IMR-90 (cell line): ENCODE measurements around the gene BCAT1. TPM values are rescaled to one million over a fixed set of nuclear protein-coding genes. Genes with fewer than 3 reads are reported as not detected.
A peak's percentile ranks its signal among the peaks of the same experiment; 100 is the strongest.

Source experiments
- ATAC-seq: fragments of 200-7000 bp; cut with Tn5 transposase; 2 replicates; pipeline ENCODE4 v1.9.1; 2020; ENCODE audit warnings: low read depth, mild to moderate bottlenecking, moderate library complexity
- BruUV-seq: library from RNA; stranded (reverse); fragments of 400-500 nt; replicated peaks from 2 replicates; lab custom pipeline; 2021; lab: Mats Ljungman, UMichigan
- CTCF ChIA-PET: fragments of 300-600 bp; formaldehyde crosslinking; extraction: SDS; loops from one replicate; lab custom pipeline; 2021; ENCODE audit warnings: antibody characterized with exemption; lab: Yijun Ruan, JAX
- POLR2A ChIA-PET: fragments of 300-600 bp; sonication (Branson Sonifier 250); formaldehyde crosslinking; loops from one replicate; lab custom pipeline; 2022; ENCODE audit warnings: antibody characterized with exemption; ENCODE audit not compliant: unreplicated experiment; lab: Charles Lee
- DNase-seq: peaks from one replicate; pipeline ENCODE4 v3.0.0; 2013
- H2AFZ ChIP-seq: replicated peaks from 2 replicates; pipeline ENCODE3; 2013; ENCODE audit warnings: low read length, mild to moderate bottlenecking; ENCODE audit not compliant: poor library complexity
- H2AK5ac ChIP-seq: 2 replicates; pipeline ENCODE4 v1.6.1; 2013; ENCODE audit warnings: low read depth, low read length, inconsistent platforms
- H2AK9ac ChIP-seq: replicated peaks from 2 replicates; pipeline ENCODE3; 2013; ENCODE audit warnings: mild to moderate bottlenecking, low read depth, low read length, moderate library complexity; ENCODE audit not compliant: poor library complexity
- H2BK120ac ChIP-seq: 2 replicates; pipeline ENCODE4 v1.6.1; 2013; ENCODE audit warnings: low read depth, low read length, inconsistent platforms
- H2BK15ac ChIP-seq: 3 replicates; pipeline ENCODE4 v1.6.1; 2013; ENCODE audit warnings: low read depth, low read length, inconsistent platforms
- H2BK20ac ChIP-seq: 2 replicates; pipeline ENCODE4 v1.6.1; 2013; ENCODE audit warnings: low read depth, mild to moderate bottlenecking, inconsistent platforms, low read length, moderate library complexity
- H2BK5ac ChIP-seq: 2 replicates; pipeline ENCODE4 v1.6.1; 2013; ENCODE audit warnings: mild to moderate bottlenecking, low read depth, low read length, inconsistent platforms; ENCODE audit not compliant: poor library complexity, severe bottlenecking
- H3K14ac ChIP-seq: replicated peaks from 2 replicates; pipeline ENCODE4 v1.6.1; 2013; ENCODE audit warnings: low read depth, low read length, inconsistent platforms
- H3K18ac ChIP-seq: 2 replicates; pipeline ENCODE4 v1.6.1; 2013; ENCODE audit warnings: low read depth, low read length, control low read depth
- H3K23ac ChIP-seq: 2 replicates; pipeline ENCODE4 v1.6.1; 2013; ENCODE audit warnings: low read depth, low read length, inconsistent platforms
- H3K27ac ChIP-seq: 2 replicates; pipeline ENCODE4 v1.5.1; 2013; ENCODE audit warnings: mild to moderate bottlenecking, control low read depth, low read length; ENCODE audit not compliant: insufficient read depth
- H3K27me3 ChIP-seq: 2 replicates; pipeline ENCODE4 v1.6.1; 2013; ENCODE audit warnings: low read length; ENCODE audit not compliant: control insufficient read depth, insufficient read depth
- H3K36me3 ChIP-seq: 2 replicates; pipeline ENCODE4 v1.6.1; 2013; ENCODE audit warnings: low read length, mixed read lengths; ENCODE audit not compliant: control insufficient read depth, insufficient read depth
- H3K4ac ChIP-seq: 2 replicates; pipeline ENCODE4 v1.6.1; 2013; ENCODE audit warnings: low read depth, low read length, inconsistent platforms
- H3K4me1 ChIP-seq: 2 replicates; pipeline ENCODE4 v1.6.1; 2013; ENCODE audit warnings: low read length, mixed read lengths; ENCODE audit not compliant: control insufficient read depth, insufficient read depth
- H3K4me2 ChIP-seq: 2 replicates; pipeline ENCODE4 v1.6.1; 2013; ENCODE audit warnings: low read depth, mild to moderate bottlenecking, control low read depth, low read length, moderate library complexity
- H3K4me3 ChIP-seq: 2 replicates; pipeline ENCODE4 v1.5.1; 2013; ENCODE audit warnings: low read depth, mild to moderate bottlenecking, control low read depth, low read length, moderate library complexity; ENCODE audit not compliant: insufficient read depth
- H3K56ac ChIP-seq: 2 replicates; pipeline ENCODE4 v1.6.1; 2013; ENCODE audit warnings: low read length, inconsistent platforms; ENCODE audit not compliant: insufficient read depth; ENCODE audit errors: extremely low read depth
- H3K79me1 ChIP-seq, 2 experiments: 2 replicates each; pipeline ENCODE4 v1.6.1; 2013; ENCODE audit warnings: low read length in 2 of 2, inconsistent platforms in 1 of 2, low read depth in 1 of 2
- H3K9ac ChIP-seq: 2 replicates; pipeline ENCODE4 v1.6.1; 2013; ENCODE audit warnings: low read depth, low read length, control low read depth
- H3K9me1 ChIP-seq: 2 replicates; pipeline ENCODE4 v1.6.1; 2013; ENCODE audit warnings: low read length, inconsistent platforms; ENCODE audit not compliant: insufficient read depth
- H3K9me3 ChIP-seq: 2 replicates; pipeline ENCODE4 v1.6.1; 2013; ENCODE audit warnings: low read length; ENCODE audit not compliant: control insufficient read depth, insufficient read depth
- H4K20me1 ChIP-seq: 2 replicates; pipeline ENCODE4 v1.6.1; 2013; ENCODE audit warnings: low read length, inconsistent platforms; ENCODE audit not compliant: insufficient read depth
- H4K5ac ChIP-seq: 2 replicates; pipeline ENCODE4 v1.6.1; 2013; ENCODE audit warnings: mild to moderate bottlenecking, low read depth, low read length, control low read depth
- H4K8ac ChIP-seq, 2 experiments: 2 replicates each; pipeline ENCODE4 v1.6.1; 2013; ENCODE audit warnings: low read depth in 2 of 2, low read length in 2 of 2, control low read depth in 1 of 2, inconsistent platforms in 1 of 2
- H4K91ac ChIP-seq: 2 replicates; pipeline ENCODE4 v1.6.1; 2013; ENCODE audit warnings: low read depth, low read length, inconsistent platforms; ENCODE audit not compliant: insufficient read depth
- BHLHE40 ChIP-seq: fragments of 150-350 bp; IDR thresholded peaks from 2 replicates; pipeline ENCODE4 v1.6.1; 2016; ENCODE audit warnings: mild to moderate bottlenecking, low read depth, low read length
- CEBPB ChIP-seq: IDR thresholded peaks from 2 replicates; pipeline ENCODE4 v1.6.1; 2012; ENCODE audit warnings: low read depth, low read length, improper control_type of control experiment
- CHD1 ChIP-seq: IDR thresholded peaks from 2 replicates; pipeline ENCODE4 v1.6.1; 2012; ENCODE audit warnings: low read depth, low read length, improper control_type of control experiment
- MAZ ChIP-seq: IDR thresholded peaks from 2 replicates; pipeline ENCODE4 v1.6.1; 2012; ENCODE audit warnings: low read depth, mild to moderate bottlenecking, low read length, improper control_type of control experiment, moderate library complexity, borderline replicate concordance
- MXI1 ChIP-seq: IDR thresholded peaks from 2 replicates; pipeline ENCODE4 v1.6.1; 2012; ENCODE audit warnings: low read depth, mild to moderate bottlenecking, low read length, moderate library complexity, borderline replicate concordance
- NFE2L2 ChIP-seq: fragments of 150-350 bp; IDR thresholded peaks from 2 replicates; pipeline ENCODE4 v1.6.1; 2016; ENCODE audit warnings: low read depth, mild to moderate bottlenecking, low read length
- RAD21 ChIP-seq: IDR thresholded peaks from 2 replicates; pipeline ENCODE4 v1.6.1; 2012; ENCODE audit warnings: low read length, improper control_type of control experiment
- RFX5 ChIP-seq: IDR thresholded peaks from 2 replicates; pipeline ENCODE4 v1.8.0; 2012; ENCODE audit warnings: low read depth, mild to moderate bottlenecking, low read length, moderate library complexity
- USF2 ChIP-seq: fragments of 150-350 bp; IDR thresholded peaks from 2 replicates; pipeline ENCODE4 v1.6.1; 2017; ENCODE audit warnings: mild to moderate bottlenecking, antibody characterized with exemption, low read length, low read depth
- WGBS, 2 experiments: methylation state at CpG; one replicate each; pipeline versions ENCODE4 v1.1.5 to v1.1.7; 2013; ENCODE audit warnings: missing lambda C conversion rate in 2 of 2; ENCODE audit not compliant: insufficient read length in 1 of 2; ENCODE audit errors: extremely low coverage in 2 of 2; 5-methylcytosine and 5-hydroxymethylcytosine counted together
- dilution Hi-C: fragments of 300-500 bp; cut with HindIII; formaldehyde crosslinking; loops from one replicate; pipeline ENCODE4 v1.14.3; 2018; ENCODE audit warnings: low sequenced_read_pairs; ENCODE audit not compliant: unreplicated experiment
- in situ Hi-C: fragments of 300-500 bp; cut with MboI; formaldehyde crosslinking; loops from 3 replicates; pipeline ENCODE4 v1.14.3; 2019; ENCODE audit warnings: low sequenced_read_pairs, inconsistent platforms, mixed read lengths
- intact Hi-C: fragments of 100-400 bp; cut with micrococcal nuclease; formaldehyde crosslinking; loops from 2 replicates; pipeline ENCODE4 v1.10.0; 2022
- polyA plus RNA-seq, 3 experiments: library from polyadenylated mRNA; depleted of rRNA; stranded (reverse); fragments of >200 nt; gene quantifications; 2 replicates each; pipeline ENCODE4 v1.2.3, GENCODE V29; 2012; ENCODE audit warnings: low replicate concordance in 1 of 3
- total RNA-seq: library from RNA; depleted of rRNA; stranded (reverse); fragments of >200 nt; gene quantifications from 2 replicates; pipeline ENCODE4 v1.2.3, GENCODE V29; 2012
- TF ChIP-seq, protein P1 (sequence below): fragments of 150-350 bp; IDR thresholded peaks from 2 replicates; pipeline ENCODE4 v1.6.1; 2016; ENCODE audit warnings: low read depth, mild to moderate bottlenecking, low read length, moderate library complexity, borderline replicate concordance
- TF ChIP-seq, protein P2 (sequence below): conservative IDR thresholded peaks from 2 replicates; pipeline ENCODE4 v1.5.1; 2012; ENCODE audit warnings: mild to moderate bottlenecking, low read depth, low read length, improper control_type of control experiment

Gene BCAT1
- total and polyA plus RNA-seq, 2 of the 4 experiments (the other 2 are of a cell fraction), result 30.4 to 683 TPM

DNA sequence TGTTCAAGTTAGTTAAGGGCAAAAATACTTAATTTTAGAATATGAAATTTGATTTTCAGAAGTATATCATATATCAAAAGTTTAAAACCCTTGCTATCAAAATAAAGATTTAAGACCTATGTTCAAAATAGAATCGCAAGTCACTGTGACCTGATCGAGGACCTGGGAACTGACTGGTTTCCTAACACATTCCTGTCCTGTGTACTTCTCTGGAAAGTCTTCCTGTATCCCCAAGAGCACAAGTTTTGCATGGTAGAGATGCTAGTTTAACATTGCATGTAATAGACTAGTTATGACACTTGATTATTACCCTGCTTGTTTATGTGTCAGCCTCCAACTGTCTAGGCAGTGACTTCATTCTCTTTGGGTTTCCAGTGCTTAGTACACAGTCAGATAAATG, 30.3 kb downstream of the BCAT1 start:
- H4K5ac ChIP-seq, result no peak overlapping the region
- H2BK5ac ChIP-seq, result no peak overlapping the region
- no peak overlapping the region for H2BK15ac ChIP-seq
- H3K27ac ChIP-seq, result no peak overlapping the region
- H3K27me3 ChIP-seq, result no peaks in the 10 kb centered on the region
- H3K4me2 ChIP-seq, result no peak overlapping the region
- peaks cover 16% of the 10 kb centered on the region for H3K4me1 ChIP-seq
- H2AK5ac ChIP-seq, result no peak overlapping the region
- no peak overlapping the region for H2AFZ ChIP-seq
- in situ Hi-C loops, result no loop called here
- H3K79me1 ChIP-seq, result peaks cover 28 to 78% of the 10 kb centered on the region in 2 experiments
- H3K23ac ChIP-seq, result no peak overlapping the region
- H2BK120ac ChIP-seq, result no peak overlapping the region
- no peaks in the 10 kb centered on the region for H3K9me3 ChIP-seq
- H4K20me1 ChIP-seq, result peaks cover 56% of the 10 kb centered on the region
- H3K14ac ChIP-seq, result no peak overlapping the region
- WGBS, 2 experiments, result no CpG with 5 or more reads among the region's 2 CpGs
- ATAC-seq (peak; percentile 42; the same call in 1 of the 2 replicates), DNase-seq (peak; percentile 31)
- H3K18ac ChIP-seq, result no peak overlapping the region
- H4K8ac ChIP-seq, result no peak overlapping the region
- H3K36me3 ChIP-seq, result no peaks in the 10 kb centered on the region
- no peak overlapping the region for H3K4ac ChIP-seq
- no peak overlapping the region for H3K4me3 ChIP-seq
- no peak overlapping the region for H3K9ac ChIP-seq
- H4K91ac ChIP-seq, result no peak overlapping the region
- POLR2A ChIA-PET, result no interaction called here
- TF ChIP-seq USF2, result no peak
- no peak for TF ChIP-seq BHLHE40
- no peak for TF ChIP-seq CHD1
- TF ChIP-seq, protein P1, sequence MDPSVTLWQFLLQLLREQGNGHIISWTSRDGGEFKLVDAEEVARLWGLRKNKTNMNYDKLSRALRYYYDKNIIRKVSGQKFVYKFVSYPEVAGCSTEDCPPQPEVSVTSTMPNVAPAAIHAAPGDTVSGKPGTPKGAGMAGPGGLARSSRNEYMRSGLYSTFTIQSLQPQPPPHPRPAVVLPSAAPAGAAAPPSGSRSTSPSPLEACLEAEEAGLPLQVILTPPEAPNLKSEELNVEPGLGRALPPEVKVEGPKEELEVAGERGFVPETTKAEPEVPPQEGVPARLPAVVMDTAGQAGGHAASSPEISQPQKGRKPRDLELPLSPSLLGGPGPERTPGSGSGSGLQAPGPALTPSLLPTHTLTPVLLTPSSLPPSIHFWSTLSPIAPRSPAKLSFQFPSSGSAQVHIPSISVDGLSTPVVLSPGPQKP, result no peak
- no peak for TF ChIP-seq RFX5
- no peak for TF ChIP-seq RAD21
- TF ChIP-seq, protein P2, sequence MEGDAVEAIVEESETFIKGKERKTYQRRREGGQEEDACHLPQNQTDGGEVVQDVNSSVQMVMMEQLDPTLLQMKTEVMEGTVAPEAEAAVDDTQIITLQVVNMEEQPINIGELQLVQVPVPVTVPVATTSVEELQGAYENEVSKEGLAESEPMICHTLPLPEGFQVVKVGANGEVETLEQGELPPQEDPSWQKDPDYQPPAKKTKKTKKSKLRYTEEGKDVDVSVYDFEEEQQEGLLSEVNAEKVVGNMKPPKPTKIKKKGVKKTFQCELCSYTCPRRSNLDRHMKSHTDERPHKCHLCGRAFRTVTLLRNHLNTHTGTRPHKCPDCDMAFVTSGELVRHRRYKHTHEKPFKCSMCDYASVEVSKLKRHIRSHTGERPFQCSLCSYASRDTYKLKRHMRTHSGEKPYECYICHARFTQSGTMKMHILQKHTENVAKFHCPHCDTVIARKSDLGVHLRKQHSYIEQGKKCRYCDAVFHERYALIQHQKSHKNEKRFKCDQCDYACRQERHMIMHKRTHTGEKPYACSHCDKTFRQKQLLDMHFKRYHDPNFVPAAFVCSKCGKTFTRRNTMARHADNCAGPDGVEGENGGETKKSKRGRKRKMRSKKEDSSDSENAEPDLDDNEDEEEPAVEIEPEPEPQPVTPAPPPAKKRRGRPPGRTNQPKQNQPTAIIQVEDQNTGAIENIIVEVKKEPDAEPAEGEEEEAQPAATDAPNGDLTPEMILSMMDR, result no peak
- no peak for TF ChIP-seq NFE2L2
- TF ChIP-seq MXI1, result no peak
- TF ChIP-seq CEBPB, result no peak
- TF ChIP-seq MAZ, result no peak
- no peak overlapping the region for H2BK20ac ChIP-seq
- no peak overlapping the region for H3K56ac ChIP-seq
- dilution Hi-C loops, result no loop called here
- H2AK9ac ChIP-seq, result no peak overlapping the region
- no TSS peak for BruUV-seq
- intact Hi-C loops, result no loop called here
- CTCF ChIA-PET, result no interaction called here
- peaks cover 25% of the 10 kb centered on the region for H3K9me1 ChIP-seq
